RKO (cell line): Measurements from ENCODE around the gene PRDM13.
"Not testable (repeated sequence)": the region's sequence is repeated elsewhere in the genome, so short reads cannot be mapped to it uniquely, and the experiment has no call there.

Experiments used
- DNase-seq: peaks from one replicate; pipeline ENCODE4 v3.0.0-alpha.2; 2016; ENCODE audit warnings: low spot score

The PRDM13 gene

GRCh38 chr6:99603421-99604165 lies 3.0 kb upstream of the PRDM13 start:
- DNase-seq: no peak

GRCh38 chr6:99604166-99605073 lies 2.2 kb upstream of the PRDM13 start:
- DNase-seq: no peak

GRCh38 chr6:99605074-99605734 lies 1.4 kb upstream of the PRDM13 start:
- DNase-seq: no peak

GRCh38 chr6:99605911-99606655 lies 550 bp upstream of the PRDM13 start:
- DNase-seq: no peak

- DNase-seq: no peak
Observed at GRCh38 chr6:99607416-99608036, 893 bp downstream of the PRDM13 start.

GRCh38 chr6:99608059-99608885 lies 1.6 kb downstream of the PRDM13 start:
- no peak for DNase-seq

GRCh38 chr6:99608886-99609482 lies 2.4 kb downstream of the PRDM13 start:
- no peak for DNase-seq

- no peak for DNase-seq
Observed at GRCh38 chr6:99609905-99610489, 3.4 kb downstream of the PRDM13 start.

GRCh38 chr6:99611148-99611547 lies 4.5 kb downstream of the PRDM13 start:
- no peak for DNase-seq

GRCh38 chr6:99612551-99613408 lies 6.1 kb downstream of the PRDM13 start:
- DNase-seq: no peak

GRCh38 chr6:99613409-99613704 lies 6.7 kb downstream of the PRDM13 start:
- DNase-seq: no peak

- DNase-seq: no peak
Observed at GRCh38 chr6:99613705-99614429, 7.2 kb downstream of the PRDM13 start.

GRCh38 chr6:99614430-99615186 lies 8.0 kb downstream of the PRDM13 start:
- no peak for DNase-seq

GRCh38 chr6:99617131-99617530 lies 10.5 kb downstream of the PRDM13 start:
- no peak for DNase-seq

GRCh38 chr6:99618649-99619408 lies 12.2 kb downstream of the PRDM13 start:
- DNase-seq: no peak

- DNase-seq: no peak
Observed at GRCh38 chr6:99619409-99619762, 12.8 kb downstream of the PRDM13 start.

- not testable (repeated sequence) for DNase-seq
Observed at GRCh38 chr6:99622044-99622443, 15.4 kb downstream of the PRDM13 start.
